DMS153 treated with DMSO at 0.1 percent for 48 hours (cell line): ENCODE measurements around the gene TJP3.

Experiments used
- DNase-seq: peaks from one replicate; lab custom pipeline; 2025; ENCODE audit not compliant: unreplicated experiment; lab: John Stamatoyannopoulos, UW

TJP3 gene

GRCh38 chr19:3767050-3767449 lies 58.9 kb downstream of the TJP3 start:
- DNase-seq = no peak

GRCh38 chr19:3768015-3768747 lies 60.0 kb downstream of the TJP3 start:
- no peak for DNase-seq

- DNase-seq = no peak
Measured at GRCh38 chr19:3768748-3769099, 60.5 kb downstream of the TJP3 start.

GRCh38 chr19:3769494-3769893 lies 61.3 kb downstream of the TJP3 start:
- DNase-seq = no peak

- DNase-seq = no peak
Measured at GRCh38 chr19:3770136-3770999, 62.2 kb downstream of the TJP3 start.

- no peak for DNase-seq
Measured at GRCh38 chr19:3771000-3771905, 63.1 kb downstream of the TJP3 start.

GRCh38 chr19:3771906-3772455 lies 63.8 kb downstream of the TJP3 start, which contains the start of gene RAX2:
Gene RAX2 (minus strand): TSS chr19:3772228. CDS start chr19:3771742, 486 bp downstream.
- no peak for DNase-seq

GRCh38 chr19:3773814-3774515 lies 65.8 kb downstream of the TJP3 start:
- no peak for DNase-seq

- DNase-seq = no peak
Measured at GRCh38 chr19:3774621-3775373, 66.6 kb downstream of the TJP3 start.

- DNase-seq = no peak
Measured at GRCh38 chr19:3775374-3775711, 67.2 kb downstream of the TJP3 start.

- no peak for DNase-seq
Measured at GRCh38 chr19:3775831-3776230, 67.6 kb downstream of the TJP3 start.

- no peak for DNase-seq
Measured at GRCh38 chr19:3776479-3777040, 68.4 kb downstream of the TJP3 start.

- no peak for DNase-seq
Measured at GRCh38 chr19:3778104-3778867, 70.1 kb downstream of the TJP3 start.

GRCh38 chr19:3778899-3779723 lies 70.9 kb downstream of the TJP3 start:
- DNase-seq = no peak

- no peak for DNase-seq
Measured at GRCh38 chr19:3780786-3781304, 72.7 kb downstream of the TJP3 start.

- no peak for DNase-seq
Measured at GRCh38 chr19:3781603-3782002, 73.4 kb downstream of the TJP3 start.

GRCh38 chr19:3782330-3782729 lies 74.1 kb downstream of the TJP3 start:
- no peak for DNase-seq

- no peak for DNase-seq
Measured at GRCh38 chr19:3782903-3783302, 74.7 kb downstream of the TJP3 start.
